HG03045 (cell line): ENCODE results near the gene TTYH2.

Experiments
- ATAC-seq: cut with Tn5 transposase; IDR thresholded peaks from one replicate; pipeline ENCODE4 v1.9.1; 2021; ENCODE audit warnings: mild to moderate bottlenecking, moderate library complexity; ENCODE audit not compliant: unreplicated experiment

TTYH2 gene

DNA sequence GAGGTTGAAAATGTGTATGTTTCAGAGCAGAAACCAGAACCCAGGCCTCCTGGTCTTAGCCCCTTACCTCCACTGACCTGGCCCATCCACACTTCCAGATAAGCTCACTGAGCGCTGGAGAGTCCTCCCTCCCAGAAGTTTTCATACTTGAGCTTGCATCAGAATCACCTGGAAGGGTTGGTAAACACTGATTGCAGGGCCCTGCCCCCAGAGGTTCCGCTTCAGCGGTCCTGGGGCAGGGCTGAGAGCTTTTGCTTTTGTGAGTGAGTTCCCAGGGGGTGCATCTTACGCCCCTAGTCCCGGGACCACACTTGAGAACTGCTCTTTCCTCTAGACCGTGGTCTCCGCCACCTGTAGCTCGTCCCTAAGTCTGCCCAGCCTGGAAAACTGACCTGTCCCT lies 20.6 kb downstream of the TTYH2 start:
- ATAC-seq: no peak

GRCh38 chr17:74234486-74234885 lies 21.1 kb downstream of the TTYH2 start:
- ATAC-seq: no peak

DNA sequence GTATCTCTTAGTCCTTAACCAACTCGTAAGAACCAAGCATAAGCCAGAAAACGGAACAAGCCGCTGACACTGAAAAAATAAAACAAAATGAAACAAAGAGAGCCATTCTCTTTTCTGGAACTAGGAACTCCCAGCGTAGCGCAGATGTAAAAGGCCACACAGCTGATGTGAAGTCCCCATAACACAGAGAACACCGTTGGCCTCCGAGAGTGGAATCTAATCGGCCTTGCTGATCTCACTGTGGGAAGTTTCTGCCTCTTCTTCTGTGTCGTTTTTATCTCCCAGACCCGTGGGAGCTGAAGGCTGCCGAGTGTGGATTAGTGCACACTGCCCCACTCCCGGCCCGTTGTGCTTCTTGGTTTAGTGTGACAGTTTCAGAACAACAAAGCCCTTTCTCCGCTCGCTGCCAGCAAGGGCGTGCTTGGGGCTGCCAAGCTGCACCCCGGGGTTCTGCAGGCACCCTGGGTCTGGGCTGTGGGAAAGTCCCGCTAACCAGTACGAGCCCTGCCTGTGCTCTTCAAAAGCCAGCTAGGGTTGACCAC lies 21.7 kb downstream of the TTYH2 start:
- ATAC-seq: no peak

DNA sequence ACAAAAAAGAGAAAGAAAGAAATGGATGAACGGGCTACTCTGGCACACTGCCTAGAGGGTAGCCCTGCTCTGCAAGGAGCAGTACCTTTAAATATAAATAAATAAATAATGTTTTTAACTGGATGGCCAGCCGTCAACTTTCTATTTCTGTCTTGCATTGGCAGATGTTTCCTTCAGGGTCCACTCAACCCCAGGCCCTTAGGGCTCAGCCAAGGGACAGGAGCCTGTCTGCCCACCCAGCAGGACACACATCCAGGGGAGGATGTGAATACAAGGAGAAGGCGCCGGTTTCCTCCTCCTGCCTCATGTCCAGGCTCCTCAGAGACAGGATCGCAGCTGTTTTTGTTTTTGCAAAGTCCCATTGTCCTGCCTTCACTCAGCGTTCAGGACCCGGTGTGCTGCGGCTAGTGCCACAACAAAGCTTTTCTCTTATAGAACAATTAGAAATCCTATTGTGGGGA lies 22.6 kb downstream of the TTYH2 start:
- no peak for ATAC-seq

GRCh38 chr17:74237321-74237720 lies 23.9 kb downstream of the TTYH2 start:
- ATAC-seq: no peak

GRCh38 chr17:74239172-74239571 lies 25.8 kb downstream of the TTYH2 start:
- no peak for ATAC-seq

GRCh38 chr17:74240618-74241205 lies 27.3 kb downstream of the TTYH2 start:
- ATAC-seq: no peak

- no peak for ATAC-seq
Observed at GRCh38 chr17:74241431-74241830, 28.1 kb downstream of the TTYH2 start.

DNA sequence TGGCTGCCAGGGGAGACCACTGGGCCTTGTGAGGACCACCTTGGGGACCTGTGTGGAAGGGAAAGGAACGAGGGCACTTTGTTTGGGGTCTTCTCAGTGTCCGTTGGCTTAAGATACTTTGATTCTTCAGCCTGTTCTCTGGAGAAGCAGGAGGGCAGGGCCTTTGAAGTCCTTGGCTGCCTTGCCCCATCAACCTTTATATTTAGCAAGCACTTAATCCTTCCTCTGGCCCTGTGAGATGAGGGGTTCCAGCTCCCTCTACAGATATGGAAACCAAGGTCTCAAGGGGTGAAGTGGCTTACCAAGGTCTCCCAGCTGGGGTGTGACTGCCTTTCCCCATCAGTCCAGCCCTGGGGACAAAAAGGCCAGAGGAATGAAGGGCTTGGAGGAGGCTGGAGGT lies 28.5 kb downstream of the TTYH2 start:
- no peak for ATAC-seq

DNA sequence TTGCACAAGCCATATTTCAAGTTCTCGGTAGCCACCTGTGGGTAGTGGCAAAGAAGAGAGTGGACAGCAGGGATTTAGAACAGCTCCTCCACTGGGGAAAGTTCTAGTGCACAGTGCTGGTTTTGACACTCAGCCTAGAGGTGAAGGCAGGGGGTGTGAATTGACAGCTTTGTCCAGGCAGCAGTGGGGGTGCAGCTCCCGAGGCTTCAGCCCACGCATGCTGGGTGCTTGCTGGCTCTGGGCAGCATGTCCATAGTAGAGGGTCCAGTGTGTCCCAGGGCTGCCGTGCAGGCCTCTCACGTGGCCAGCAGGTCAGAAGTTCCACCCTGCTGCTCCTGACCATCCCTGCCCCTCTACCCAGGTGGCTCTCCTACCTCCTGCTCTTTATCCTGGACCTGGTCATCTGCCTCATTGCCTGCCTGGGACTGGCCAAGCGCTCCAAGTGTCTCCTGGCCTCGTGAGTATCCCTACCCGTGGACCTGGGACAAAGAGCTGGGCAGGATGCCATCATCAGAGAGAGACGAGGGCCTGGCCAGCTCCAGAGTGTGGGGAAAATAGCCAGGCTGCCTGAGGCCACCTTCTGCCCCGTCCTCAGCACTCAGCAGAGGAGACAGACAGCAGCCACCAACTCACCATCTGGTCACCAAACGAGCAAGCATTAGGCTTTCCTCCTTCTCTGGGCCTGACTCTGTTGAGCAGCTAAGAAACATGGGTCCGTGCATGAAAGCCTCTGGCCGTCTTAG lies 29.8 kb downstream of the TTYH2 start:
- ATAC-seq: no peak

GRCh38 chr17:74244128-74244527 lies 30.8 kb downstream of the TTYH2 start:
- ATAC-seq: no peak

DNA sequence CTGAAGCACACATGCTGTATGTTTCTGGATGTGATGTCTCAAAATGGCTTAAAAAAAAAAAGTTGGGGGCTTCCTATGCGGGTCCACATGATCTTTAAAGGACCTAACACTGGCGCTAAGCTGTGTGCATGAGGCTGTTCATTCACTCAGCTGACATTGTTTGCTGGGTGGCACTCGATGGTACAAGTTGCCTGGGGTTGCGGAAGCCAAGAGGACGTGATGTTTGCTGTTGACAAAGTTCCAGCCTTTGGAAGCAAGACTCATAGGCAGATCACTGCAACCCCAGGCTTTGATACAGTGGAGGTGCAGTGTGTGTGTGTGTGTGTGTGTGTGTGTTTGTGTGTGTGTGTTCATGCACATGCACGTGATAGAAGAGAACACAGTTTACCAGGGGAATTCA lies 31.2 kb downstream of the TTYH2 start:
- ATAC-seq: no peak

GRCh38 chr17:74245145-74245831 lies 31.9 kb downstream of the TTYH2 start:
- no peak for ATAC-seq

- no peak for ATAC-seq
Observed at GRCh38 chr17:74245871-74246270, 32.5 kb downstream of the TTYH2 start.

DNA sequence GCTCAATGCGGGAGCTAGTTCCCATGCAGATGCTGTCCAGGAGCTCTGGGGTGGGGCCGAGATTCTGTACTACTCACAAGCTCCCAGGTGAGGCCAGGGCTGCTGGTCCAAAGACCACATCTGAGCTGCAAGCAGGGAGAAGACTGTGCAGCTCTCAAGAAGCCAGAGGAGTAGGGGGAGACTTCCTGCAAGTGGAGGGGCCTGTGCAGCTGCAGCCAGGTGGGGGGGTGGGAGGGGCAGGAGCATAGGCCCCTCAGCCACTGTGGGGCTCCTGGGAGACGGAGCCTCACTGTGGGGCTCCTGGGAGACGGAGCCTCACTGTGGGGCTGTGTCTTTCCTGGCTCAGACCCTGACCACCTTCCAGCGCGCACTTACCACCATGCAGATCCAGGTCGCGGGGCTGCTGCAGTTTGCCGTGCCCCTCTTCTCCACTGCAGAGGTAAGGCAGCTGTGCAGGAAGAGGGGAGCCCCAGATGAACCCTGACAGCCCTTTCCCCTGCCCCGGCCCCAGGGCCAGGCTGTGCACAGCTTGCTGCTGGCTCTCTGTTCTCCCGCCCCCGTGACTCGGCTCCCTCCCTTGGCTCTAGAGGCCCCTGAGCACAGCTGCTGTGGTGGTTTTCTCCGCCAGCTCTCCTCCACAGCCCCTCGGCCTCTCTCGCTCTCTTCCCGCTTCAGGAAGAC lies 36.4 kb downstream of the TTYH2 start:
- ATAC-seq: no peak

GRCh38 chr17:74250324-74250995 lies 37.1 kb downstream of the TTYH2 start:
- no peak for ATAC-seq

DNA sequence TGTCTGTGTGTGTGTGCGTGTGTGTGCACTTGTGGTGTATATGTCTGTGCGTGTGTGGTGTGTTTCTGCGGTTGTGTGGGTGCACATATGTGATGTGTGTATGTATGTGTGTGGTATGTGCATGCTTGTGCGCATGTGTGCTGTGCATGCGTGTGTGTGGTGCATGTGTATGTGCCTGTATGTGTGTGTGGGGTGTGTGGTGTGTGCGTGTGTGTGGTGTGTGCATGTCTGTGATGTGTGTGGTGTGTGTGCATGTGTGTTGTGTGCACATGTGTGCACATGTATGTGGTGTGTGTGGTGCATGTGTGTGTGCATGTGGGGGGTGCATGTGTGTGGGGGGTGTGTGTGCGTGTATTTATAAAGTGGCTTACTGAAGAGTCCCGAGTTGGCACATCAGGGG lies 37.7 kb downstream of the TTYH2 start:
- ATAC-seq: no peak

DNA sequence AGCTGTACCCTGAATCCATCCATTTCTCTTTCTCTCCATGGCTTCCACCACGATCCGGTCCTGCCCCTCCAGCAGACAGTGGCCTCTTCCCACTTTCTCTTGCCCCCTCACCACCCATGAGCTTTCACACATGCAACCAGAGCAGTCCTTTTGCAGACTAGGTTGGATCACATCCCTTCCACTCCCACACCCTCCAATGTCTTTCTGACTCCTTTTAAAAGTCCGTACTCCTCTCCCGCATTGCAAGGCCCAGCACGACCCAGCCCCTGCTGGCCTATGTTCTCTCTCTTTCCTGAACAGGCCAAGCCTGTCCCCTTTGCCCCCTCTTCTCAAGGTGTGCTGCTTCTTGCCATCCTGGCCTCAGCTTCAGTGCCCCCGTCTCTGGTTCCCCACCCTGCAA lies 38.2 kb downstream of the TTYH2 start:
- no peak for ATAC-seq

DNA sequence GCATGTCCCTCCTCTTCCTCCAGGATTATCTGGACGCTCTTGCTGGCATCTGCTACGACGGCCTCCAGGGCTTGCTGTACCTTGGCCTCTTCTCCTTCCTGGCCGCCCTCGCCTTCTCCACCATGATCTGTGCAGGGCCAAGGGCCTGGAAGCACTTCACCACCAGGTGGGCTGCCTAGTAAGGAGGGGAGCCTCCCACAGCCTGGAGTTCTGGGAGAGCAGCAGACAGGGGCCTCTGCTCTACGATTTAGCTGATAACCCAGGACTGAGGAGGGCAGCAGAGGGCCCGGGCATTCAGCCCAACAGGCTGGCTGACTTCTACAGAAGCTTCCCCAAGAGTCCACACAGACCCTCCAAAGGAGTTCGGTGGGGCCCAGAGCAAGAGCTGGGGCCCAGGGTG lies 38.8 kb downstream of the TTYH2 start:
- no peak for ATAC-seq

GRCh38 chr17:74253036-74253435 lies 39.7 kb downstream of the TTYH2 start:
- ATAC-seq: no peak

DNA sequence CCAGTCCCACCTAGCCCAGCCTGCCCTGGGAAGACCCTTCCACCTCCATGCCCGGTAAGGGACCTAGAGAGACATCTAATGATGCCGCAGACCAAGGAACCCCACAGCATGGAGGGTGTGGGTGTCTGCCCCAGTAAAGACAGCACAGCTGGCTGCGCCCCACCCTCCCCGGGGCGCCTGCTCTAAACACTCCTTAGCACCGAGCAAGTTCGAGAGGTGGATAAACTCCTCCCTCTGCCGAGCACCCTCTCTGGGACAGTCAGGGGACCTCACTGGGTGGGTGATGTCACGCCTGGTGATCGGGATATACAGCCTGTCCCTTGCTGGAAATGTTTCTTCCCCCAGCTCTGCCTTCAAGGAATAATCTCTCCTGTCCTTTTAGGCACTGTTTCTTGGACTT lies 43.9 kb downstream of the TTYH2 start:
- ATAC-seq: no peak
